GM12874 (cell line): Measurements from ENCODE around the gene TMEM141.

ENCODE experiments used
- TF ChIP-seq, protein P1 (sequence below): IDR thresholded peaks from 2 replicates; pipeline ENCODE4 v1.5.1; 2011; ENCODE audit warnings: low read depth, mild to moderate bottlenecking, control low read depth, low read length, moderate library complexity; ENCODE audit not compliant: insufficient read depth

The TMEM141 gene

DNA sequence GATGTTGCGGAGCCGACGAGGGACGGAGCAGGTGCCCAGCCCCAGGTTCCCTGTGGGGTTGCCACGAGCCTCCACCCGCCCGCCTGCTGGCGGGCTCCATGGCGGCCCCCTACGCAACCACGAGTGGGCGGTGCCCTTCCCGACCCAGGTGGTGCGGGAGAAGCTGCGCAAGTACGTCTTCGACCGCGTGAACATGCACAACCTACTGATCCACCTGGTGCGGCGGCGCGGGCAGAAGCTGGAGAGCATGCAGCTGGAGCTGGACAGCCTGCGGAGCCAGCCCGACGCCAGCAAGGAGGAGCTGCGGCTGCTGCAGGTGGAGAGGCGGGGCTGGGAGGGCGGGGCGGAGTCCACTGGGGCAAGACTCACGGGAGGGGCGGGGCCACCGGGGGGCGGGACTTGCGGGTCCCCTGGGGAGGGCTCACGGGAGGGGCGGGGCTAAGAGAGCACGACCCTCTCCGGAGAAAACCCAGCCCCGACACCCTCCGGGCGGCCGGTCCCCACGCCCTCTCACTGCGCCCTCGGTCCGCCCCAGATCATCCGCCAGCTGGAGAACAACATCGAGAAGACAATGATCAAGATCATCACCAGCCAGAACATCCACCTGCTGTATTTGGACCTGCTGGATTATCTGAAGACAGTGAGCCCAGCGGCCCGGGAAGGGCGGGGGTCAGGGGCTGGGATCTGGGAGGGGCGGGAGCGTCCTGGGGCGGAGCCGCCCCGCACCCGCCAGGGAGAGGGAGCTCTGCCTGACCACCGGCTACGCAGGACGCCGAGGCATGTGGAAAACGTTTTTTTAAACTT is 8.9 kb downstream of the TMEM141 start:
- TF ChIP-seq, protein P1, sequence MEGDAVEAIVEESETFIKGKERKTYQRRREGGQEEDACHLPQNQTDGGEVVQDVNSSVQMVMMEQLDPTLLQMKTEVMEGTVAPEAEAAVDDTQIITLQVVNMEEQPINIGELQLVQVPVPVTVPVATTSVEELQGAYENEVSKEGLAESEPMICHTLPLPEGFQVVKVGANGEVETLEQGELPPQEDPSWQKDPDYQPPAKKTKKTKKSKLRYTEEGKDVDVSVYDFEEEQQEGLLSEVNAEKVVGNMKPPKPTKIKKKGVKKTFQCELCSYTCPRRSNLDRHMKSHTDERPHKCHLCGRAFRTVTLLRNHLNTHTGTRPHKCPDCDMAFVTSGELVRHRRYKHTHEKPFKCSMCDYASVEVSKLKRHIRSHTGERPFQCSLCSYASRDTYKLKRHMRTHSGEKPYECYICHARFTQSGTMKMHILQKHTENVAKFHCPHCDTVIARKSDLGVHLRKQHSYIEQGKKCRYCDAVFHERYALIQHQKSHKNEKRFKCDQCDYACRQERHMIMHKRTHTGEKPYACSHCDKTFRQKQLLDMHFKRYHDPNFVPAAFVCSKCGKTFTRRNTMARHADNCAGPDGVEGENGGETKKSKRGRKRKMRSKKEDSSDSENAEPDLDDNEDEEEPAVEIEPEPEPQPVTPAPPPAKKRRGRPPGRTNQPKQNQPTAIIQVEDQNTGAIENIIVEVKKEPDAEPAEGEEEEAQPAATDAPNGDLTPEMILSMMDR, result no peak

DNA sequence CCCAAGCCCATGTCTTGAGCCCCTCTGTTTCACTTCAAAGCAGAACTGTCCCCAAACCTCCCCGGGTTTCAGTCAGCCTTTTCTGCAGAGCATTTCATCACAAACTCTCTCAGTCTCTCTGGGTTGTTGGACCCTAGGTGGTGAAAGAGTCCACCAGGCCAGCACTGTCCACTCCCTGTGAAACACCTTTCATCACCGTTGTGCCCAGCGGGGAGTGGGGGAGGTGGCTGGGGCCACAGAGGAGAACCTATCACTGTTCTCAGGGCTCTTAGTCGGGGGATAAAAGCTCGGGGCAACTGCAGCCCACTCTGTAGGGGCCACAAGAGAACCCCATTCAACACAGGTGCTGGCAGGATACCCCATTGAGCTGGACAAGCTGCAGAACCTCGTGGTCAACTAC is 11.2 kb downstream of the TMEM141 start:
- TF ChIP-seq, protein P1, result no peak

DNA sequence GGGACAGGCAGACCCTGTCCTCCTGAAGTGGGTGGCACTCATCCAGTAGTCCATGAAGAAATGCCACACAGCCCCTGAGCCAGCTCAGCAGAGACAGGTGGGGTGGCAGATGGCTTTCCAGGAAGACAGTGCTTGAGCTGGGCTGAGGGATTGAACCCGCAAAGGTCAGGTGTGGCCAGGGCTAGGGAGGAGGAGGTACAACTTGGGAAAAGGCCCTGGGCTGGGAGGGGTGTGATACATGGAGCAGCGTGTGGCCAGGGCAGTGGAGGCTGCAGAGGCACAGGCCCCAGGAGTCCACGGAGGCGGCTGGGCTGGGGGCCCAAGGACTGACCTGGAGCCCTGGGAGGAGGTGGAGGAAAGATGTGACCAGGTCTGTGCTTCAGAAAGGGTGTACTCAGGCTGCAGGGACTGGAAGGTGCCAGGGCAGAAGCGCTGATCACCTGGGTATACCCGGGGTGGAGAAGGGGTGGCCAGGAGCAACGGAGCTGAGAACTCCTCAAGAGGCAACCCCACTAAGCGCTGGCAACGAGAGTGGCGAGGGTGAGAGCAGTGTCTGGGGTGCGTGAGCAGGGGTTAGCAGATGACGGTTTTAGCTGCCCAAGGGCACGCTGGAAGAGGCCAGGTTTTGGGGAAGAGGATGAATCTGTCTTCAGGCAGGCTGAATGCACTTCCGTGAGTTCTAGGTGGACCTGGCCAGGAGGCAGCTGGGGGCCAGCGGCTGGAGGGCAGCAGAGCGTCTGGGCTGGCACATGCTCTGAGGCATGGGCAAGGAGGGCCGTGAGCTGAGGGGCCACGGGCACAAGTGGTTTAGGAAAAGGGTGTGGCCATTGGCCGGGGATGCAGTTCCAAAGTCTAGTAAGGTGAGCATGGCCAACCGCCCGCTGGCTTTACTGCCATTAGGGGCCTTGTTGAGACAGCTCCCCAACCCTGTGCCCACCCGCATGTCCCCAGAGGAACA is 12.7 kb downstream of the TMEM141 start:
- TF ChIP-seq, protein P1, result no peak

DNA sequence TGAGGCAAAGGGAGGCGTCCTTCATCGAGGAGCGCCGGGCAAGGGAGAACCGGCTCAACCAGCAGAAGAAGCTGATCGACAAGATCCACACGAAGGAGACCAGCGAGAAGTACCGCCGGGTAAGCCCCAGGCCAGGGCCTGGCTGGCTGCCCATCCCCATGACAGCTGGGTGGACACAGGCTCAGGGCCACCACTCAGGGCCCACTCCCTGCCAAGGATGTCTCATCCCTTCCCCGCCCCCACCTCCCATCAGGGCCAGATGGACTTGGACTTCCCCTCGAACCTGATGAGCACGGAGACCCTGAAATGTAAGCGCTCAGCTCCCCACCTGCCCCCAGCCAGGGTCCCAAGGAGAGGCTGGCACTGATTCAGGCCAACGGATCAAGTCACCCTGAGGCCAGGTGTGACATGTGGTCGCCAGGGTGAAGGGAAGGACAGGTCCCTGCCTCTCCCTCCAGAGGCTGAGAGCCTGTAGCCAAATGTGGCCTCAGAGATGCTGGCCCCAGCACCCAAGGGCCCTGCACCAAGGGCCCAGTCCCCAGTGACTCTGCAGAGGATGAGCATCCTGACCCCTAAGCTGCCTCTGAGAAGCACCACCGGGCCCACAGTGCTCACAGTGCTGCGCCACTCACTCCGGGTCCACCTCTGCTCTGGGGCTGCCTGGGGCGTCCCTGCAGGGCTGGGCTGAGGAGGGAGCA is 13.5 kb downstream of the TMEM141 start:
- TF ChIP-seq, protein P1, result no peak

DNA sequence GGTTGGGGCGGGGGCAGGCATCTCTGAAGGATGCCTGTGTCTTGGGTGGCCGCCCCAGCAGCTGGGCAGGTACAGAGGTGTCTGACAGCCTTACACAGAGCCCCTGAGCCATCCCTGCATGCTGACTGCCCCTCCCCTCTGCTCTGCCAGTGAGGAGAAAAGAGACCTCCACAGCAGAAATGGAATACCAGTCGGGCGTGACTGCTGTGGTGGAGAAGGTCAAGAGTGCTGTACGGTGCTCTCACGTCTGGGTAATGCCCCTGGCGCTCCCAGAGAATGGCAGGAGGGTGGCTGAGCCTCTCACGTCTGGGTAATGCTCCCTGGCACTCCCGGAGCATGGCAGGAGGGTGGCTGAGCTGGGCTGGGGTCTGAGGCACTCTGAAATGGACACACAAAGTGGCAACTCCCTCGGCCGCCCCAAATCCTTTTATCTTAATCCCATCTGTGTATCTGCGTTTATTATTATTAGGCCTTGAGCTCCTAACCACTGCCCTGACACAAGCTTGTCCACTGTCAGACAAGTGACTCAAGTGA is 14.1 kb downstream of the TMEM141 start:
- TF ChIP-seq, protein P1, result no peak

DNA sequence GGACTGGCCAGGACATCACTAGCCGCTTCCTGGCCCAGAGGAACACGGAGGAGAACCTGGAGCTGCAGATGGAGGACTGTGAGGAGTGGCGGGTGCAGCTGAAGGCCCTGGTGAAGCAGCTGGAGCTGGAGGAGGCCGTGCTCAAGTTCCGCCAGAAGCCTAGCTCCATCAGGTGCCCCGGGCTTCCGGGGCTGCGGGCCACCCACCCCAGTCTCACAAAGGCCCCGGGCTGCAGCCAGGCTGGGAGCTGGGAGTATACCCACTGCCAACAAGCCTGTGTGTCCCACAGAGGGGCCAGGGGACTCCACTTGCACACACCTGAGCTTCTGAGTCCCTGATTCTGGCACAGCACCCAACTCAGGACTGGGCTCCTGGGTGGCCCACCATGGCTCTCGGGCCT is 14.9 kb downstream of the TMEM141 start:
- TF ChIP-seq, protein P1, result no peak
